Measurements from ENCODE around the gene PGM2L1. TPM values are rescaled to one million over a fixed set of nuclear protein-coding genes. Genes with fewer than 3 reads are reported as not detected.

The PGM2L1 gene
- total RNA-seq, 2 donors from 2014 or later = 0.66 to 5.2 TPM

- H3K9me3 ChIP-seq = no peaks in the 10 kb centered on the region
- 73 to 92% methylated on average over 2 of the region's 2 CpGs for WGBS, 2 donors
- intact Hi-C loops (cut with DNase I) = no loop called here
- no peak overlapping the region for H3K4me3 ChIP-seq
- TF ChIP-seq POLR2A (IDR thresholded peaks at IDR 0.05) = no peak
- no peak for TF ChIP-seq CTCF (IDR thresholded peaks at IDR 0.05)
- H3K27me3 ChIP-seq = no peaks in the 10 kb centered on the region
- H3K36me3 ChIP-seq (replicated peaks in 1 of 2; ENCODE audit: insufficient read depth in 1 of 2, low read depth in 2 of 2) = no peaks in the 10 kb centered on the region
- no peak overlapping the region for H3K27ac ChIP-seq
- DNase-seq = no peak
- no peak for ATAC-seq
- no peaks in the 10 kb centered on the region for H3K4me1 ChIP-seq
These were observed 42.6 kb downstream of the PGM2L1 start for GRCh38 chr11:74355626-74356025.

- no peak overlapping the region for H3K4me3 ChIP-seq
- WGBS, 2 donors = 48 to 62% methylated on average over 3 of the region's 3 CpGs
These were observed 44.2 kb downstream of the PGM2L1 start for GRCh38 chr11:74354036-74354435.

GRCh38 chr11:74347381-74347780, 50.9 kb downstream of the PGM2L1 start:
- no peaks in the 10 kb centered on the region for H3K4me1 ChIP-seq
- H3K9me3 ChIP-seq = no peaks in the 10 kb centered on the region
- TF ChIP-seq POLR2A (IDR thresholded peaks at IDR 0.05) (no peak), CTCF (IDR thresholded peaks at IDR 0.05) (no peak)
- intact Hi-C loops (cut with DNase I) = no loop called here
- H3K27ac ChIP-seq = no peak overlapping the region
- H3K27me3 ChIP-seq = no peaks in the 10 kb centered on the region
- DNase-seq (no peak), ATAC-seq (no peak)
- 81 to 86% methylated on average over 2 of the region's 2 CpGs for WGBS, 2 donors
- H3K36me3 ChIP-seq (replicated peaks in 1 of 2; ENCODE audit: insufficient read depth in 1 of 2, low read depth in 2 of 2) = no peaks in the 10 kb centered on the region
- no peak overlapping the region for H3K4me3 ChIP-seq

More at GRCh38 chr11:74354036-74354435, 44.2 kb downstream of the PGM2L1 start:
- H3K27ac ChIP-seq = no peak overlapping the region
- DNase-seq (no peak), ATAC-seq (no peak)
- no peak for TF ChIP-seq CTCF (IDR thresholded peaks at IDR 0.05)
- no peak for TF ChIP-seq POLR2A (IDR thresholded peaks at IDR 0.05)
- no peaks in the 10 kb centered on the region for H3K4me1 ChIP-seq
- H3K36me3 ChIP-seq (replicated peaks in 1 of 2; ENCODE audit: insufficient read depth in 1 of 2, low read depth in 2 of 2) = no peaks in the 10 kb centered on the region
- intact Hi-C loops (cut with DNase I) = no loop called here
- no peaks in the 10 kb centered on the region for H3K9me3 ChIP-seq
- H3K27me3 ChIP-seq = no peaks in the 10 kb centered on the region

GRCh38 chr11:74345420-74345819, 52.8 kb downstream of the PGM2L1 start:
- H3K4me1 ChIP-seq = no peaks in the 10 kb centered on the region
- no peaks in the 10 kb centered on the region for H3K36me3 ChIP-seq (replicated peaks in 1 of 2; ENCODE audit: insufficient read depth in 1 of 2, low read depth in 2 of 2)
- no peak overlapping the region for H3K27ac ChIP-seq
- DNase-seq (no peak), ATAC-seq (no peak)
- 39 to 53% methylated on average over 1 of the region's 1 CpG for WGBS, 2 donors
- intact Hi-C loops (cut with DNase I) = no loop called here
- H3K27me3 ChIP-seq = no peaks in the 10 kb centered on the region
- H3K4me3 ChIP-seq = no peak overlapping the region
- TF ChIP-seq POLR2A (IDR thresholded peaks at IDR 0.05) (no peak), CTCF (IDR thresholded peaks at IDR 0.05) (no peak)
- no peaks in the 10 kb centered on the region for H3K9me3 ChIP-seq

GRCh38 chr11:74341921-74342320, 56.3 kb downstream of the PGM2L1 start:
- no peak overlapping the region for H3K4me3 ChIP-seq
- no peak for TF ChIP-seq POLR2A (IDR thresholded peaks at IDR 0.05)
- no peak overlapping the region for H3K27ac ChIP-seq
- no peak for ATAC-seq
- no peaks in the 10 kb centered on the region for H3K9me3 ChIP-seq
- no peaks in the 10 kb centered on the region for H3K27me3 ChIP-seq
- DNase-seq = no peak
- H3K36me3 ChIP-seq (replicated peaks in 1 of 2; ENCODE audit: insufficient read depth in 1 of 2, low read depth in 2 of 2) = no peaks in the 10 kb centered on the region
- intact Hi-C loops (cut with DNase I) = no loop called here
- peaks cover 21% of the 10 kb centered on the region for H3K4me1 ChIP-seq
- 75% methylated on average over 1 of the region's 1 CpG for WGBS, 2 donors
